NT2/D1 (cell line): ENCODE measurements around the gene TBX2.

Source experiments
- YY1 ChIP-seq: IDR thresholded peaks from 2 replicates; pipeline ENCODE4 v1.6.1; 2011; ENCODE audit not compliant: insufficient read length, insufficient read depth
- ZNF274 ChIP-seq: IDR thresholded peaks from 2 replicates; pipeline ENCODE4 v1.6.1; 2011; ENCODE audit warnings: mild to moderate bottlenecking, low read depth, low read length

GRCh38 chr17:61368049-61368831 is 31.4 kb upstream of the TBX2 start:
- TF ChIP-seq ZNF274 = no peak
- no peak for TF ChIP-seq YY1
